ENCODE measurements around the gene SOX8. TPM values are rescaled to one million over a fixed set of nuclear protein-coding genes. Genes with fewer than 3 reads are reported as not detected.

SOX8 gene
- total RNA-seq, 1 experiment from 2014 or later = not detected

DNA sequence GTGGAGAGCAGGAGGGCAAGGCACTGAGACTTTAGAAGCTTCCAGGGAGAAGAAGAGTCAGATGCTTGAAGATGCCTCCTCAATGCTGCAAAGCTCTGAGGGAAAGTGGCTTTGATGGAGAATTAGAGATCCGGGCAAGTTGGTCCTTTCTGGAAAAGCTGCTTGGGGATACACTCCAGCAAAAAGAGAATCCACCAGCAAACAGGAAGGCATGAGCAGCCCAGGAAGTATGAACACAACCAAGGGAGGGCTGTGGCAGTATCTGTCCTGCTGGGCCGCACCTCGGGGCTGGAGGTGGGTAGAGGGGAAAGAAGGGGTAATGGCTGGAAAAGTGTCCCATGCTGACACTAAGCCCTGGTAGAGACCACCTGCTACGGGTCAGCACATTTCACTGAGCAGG is 16.1 kb upstream of the SOX8 start:
- Histone ChIP-seq H3K36me3 (ENCODE audit: low read depth) (no peaks in the 10 kb centered on the region), H3K27ac (no peak overlapping the region), H3K79me2 (ENCODE audit: low read depth) (peaks cover 8% of the 10 kb centered on the region; the same call in 1 of the 2 replicates), H3K4me2 (no peak overlapping the region), H3K4me3 (no peak overlapping the region), H3K4me1 (replicated peaks; ENCODE audit: insufficient read depth) (peaks cover 8% of the 10 kb centered on the region), H3F3A (ENCODE audit: insufficient read depth, low read depth) (peaks cover 3% of the 10 kb centered on the region; the same call in 1 of the 2 replicates), H3K27me3 (ENCODE audit: insufficient read depth, low read depth) (no peaks in the 10 kb centered on the region), H4K20me1 (ENCODE audit: insufficient read depth) (no peaks in the 10 kb centered on the region; the same call in 1 of the 2 replicates), H3K9me2 (ENCODE audit: insufficient read depth) (no peaks in the 10 kb centered on the region), H2AFZ (no peak overlapping the region), H3K9me3 (ENCODE audit: insufficient read depth, low read depth) (no peaks in the 10 kb centered on the region)
- TF ChIP-seq EZH2 (IDR thresholded peaks at IDR 0.05; ENCODE audit: low read depth) = no peak
- TF ChIP-seq, protein P1, sequence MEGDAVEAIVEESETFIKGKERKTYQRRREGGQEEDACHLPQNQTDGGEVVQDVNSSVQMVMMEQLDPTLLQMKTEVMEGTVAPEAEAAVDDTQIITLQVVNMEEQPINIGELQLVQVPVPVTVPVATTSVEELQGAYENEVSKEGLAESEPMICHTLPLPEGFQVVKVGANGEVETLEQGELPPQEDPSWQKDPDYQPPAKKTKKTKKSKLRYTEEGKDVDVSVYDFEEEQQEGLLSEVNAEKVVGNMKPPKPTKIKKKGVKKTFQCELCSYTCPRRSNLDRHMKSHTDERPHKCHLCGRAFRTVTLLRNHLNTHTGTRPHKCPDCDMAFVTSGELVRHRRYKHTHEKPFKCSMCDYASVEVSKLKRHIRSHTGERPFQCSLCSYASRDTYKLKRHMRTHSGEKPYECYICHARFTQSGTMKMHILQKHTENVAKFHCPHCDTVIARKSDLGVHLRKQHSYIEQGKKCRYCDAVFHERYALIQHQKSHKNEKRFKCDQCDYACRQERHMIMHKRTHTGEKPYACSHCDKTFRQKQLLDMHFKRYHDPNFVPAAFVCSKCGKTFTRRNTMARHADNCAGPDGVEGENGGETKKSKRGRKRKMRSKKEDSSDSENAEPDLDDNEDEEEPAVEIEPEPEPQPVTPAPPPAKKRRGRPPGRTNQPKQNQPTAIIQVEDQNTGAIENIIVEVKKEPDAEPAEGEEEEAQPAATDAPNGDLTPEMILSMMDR (conservative IDR thresholded peaks at IDR 0.05) = no peak
- no TSS peak for BruUV-seq (replicated peaks)
- intact Hi-C loops (cut with micrococcal nuclease; ENCODE audit: unreplicated experiment) = no loop called here
- ChIA-PET POLR2A (ENCODE audit: unreplicated experiment) (no interaction called here), CTCF (no interaction called here)
- DNase-seq = no peak

DNA sequence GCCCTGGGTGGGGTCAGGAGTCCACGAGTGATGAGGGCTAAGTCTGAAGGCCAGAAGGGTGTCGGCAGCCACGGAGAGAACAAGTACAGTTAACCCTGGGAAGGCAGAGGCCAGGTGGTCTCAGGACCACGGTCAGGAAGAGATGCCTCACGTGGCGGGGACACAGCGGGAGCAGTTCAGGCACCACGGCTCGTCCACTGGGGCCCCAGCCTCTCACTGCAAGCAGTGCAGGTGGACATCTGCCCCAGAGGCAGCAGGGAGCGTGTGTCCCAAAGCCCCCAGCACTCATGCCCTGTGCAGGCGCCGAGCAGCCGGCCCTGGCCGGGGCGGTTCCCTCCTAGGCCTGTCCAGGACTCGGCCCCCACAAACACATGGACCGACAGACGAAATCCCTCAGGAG is 15.5 kb upstream of the SOX8 start:
- H3K27me3 ChIP-seq (ENCODE audit: insufficient read depth, low read depth) = no peaks in the 10 kb centered on the region
- no peaks in the 10 kb centered on the region for H3K36me3 ChIP-seq (ENCODE audit: low read depth)
- BruUV-seq (replicated peaks) = no TSS peak
- H3K4me3 ChIP-seq = no peak overlapping the region
- TF ChIP-seq, protein P1 (conservative IDR thresholded peaks at IDR 0.05) = no peak
- TF ChIP-seq EZH2 (IDR thresholded peaks at IDR 0.05; ENCODE audit: low read depth) = no peak
- H4K20me1 ChIP-seq (ENCODE audit: insufficient read depth) = no peaks in the 10 kb centered on the region; the same call in 1 of the 2 replicates
- intact Hi-C loops (cut with micrococcal nuclease; ENCODE audit: unreplicated experiment) = no loop called here
- CTCF ChIA-PET = no interaction called here
- H3K9me2 ChIP-seq (ENCODE audit: insufficient read depth) = no peaks in the 10 kb centered on the region
- no peaks in the 10 kb centered on the region for H3K9me3 ChIP-seq (ENCODE audit: insufficient read depth, low read depth)
- no peak overlapping the region for H2AFZ ChIP-seq
- H3K4me1 ChIP-seq (replicated peaks; ENCODE audit: insufficient read depth) = peaks cover 8% of the 10 kb centered on the region
- no peak for DNase-seq
- peaks cover 8% of the 10 kb centered on the region; the same call in 1 of the 2 replicates for H3K79me2 ChIP-seq (ENCODE audit: low read depth)
- POLR2A ChIA-PET (ENCODE audit: unreplicated experiment) = no interaction called here
- H3F3A ChIP-seq (ENCODE audit: insufficient read depth, low read depth) = peaks cover 3% of the 10 kb centered on the region; the same call in 1 of the 2 replicates
- no peak overlapping the region for H3K27ac ChIP-seq
- no peak overlapping the region for H3K4me2 ChIP-seq

DNA sequence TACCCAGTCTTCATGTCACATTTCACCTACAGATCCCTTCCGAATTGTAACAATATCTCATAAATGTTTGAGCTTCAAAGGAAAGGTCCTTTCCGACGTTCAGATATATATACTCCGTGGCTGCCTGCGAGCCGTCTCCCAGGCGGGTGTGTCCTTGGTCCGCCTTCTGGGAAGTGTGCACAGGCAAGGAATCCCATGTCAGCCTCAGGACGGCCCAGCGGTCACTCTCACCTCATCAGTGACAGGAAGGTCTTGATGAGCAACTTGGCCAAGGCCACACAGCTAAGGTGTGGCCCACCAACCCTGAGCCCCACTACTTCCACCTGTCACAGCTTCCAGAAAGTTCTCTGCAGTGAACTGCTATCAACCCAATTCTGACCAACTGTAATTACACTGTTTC is 15.1 kb upstream of the SOX8 start:
- H3K27me3 ChIP-seq (ENCODE audit: insufficient read depth, low read depth) = peaks cover 3% of the 10 kb centered on the region; the same call in 1 of the 2 replicates
- DNase-seq = no peak
- BruUV-seq (replicated peaks) = no TSS peak
- H3K9me3 ChIP-seq (ENCODE audit: insufficient read depth, low read depth) = no peaks in the 10 kb centered on the region
- no peak overlapping the region for H3K4me3 ChIP-seq
- H3K27ac ChIP-seq = no peak overlapping the region
- peaks cover 8% of the 10 kb centered on the region for H3K4me1 ChIP-seq (replicated peaks; ENCODE audit: insufficient read depth)
- ChIA-PET CTCF (no interaction called here), POLR2A (ENCODE audit: unreplicated experiment) (no interaction called here)
- H3K4me2 ChIP-seq = no peak overlapping the region
- no peak overlapping the region for H2AFZ ChIP-seq
- no peaks in the 10 kb centered on the region for H3K9me2 ChIP-seq (ENCODE audit: insufficient read depth)
- intact Hi-C loops (cut with micrococcal nuclease; ENCODE audit: unreplicated experiment) = no loop called here
- no peaks in the 10 kb centered on the region for H3K36me3 ChIP-seq (ENCODE audit: low read depth)
- no peaks in the 10 kb centered on the region; the same call in 1 of the 2 replicates for H4K20me1 ChIP-seq (ENCODE audit: insufficient read depth)
- no peak for TF ChIP-seq EZH2 (IDR thresholded peaks at IDR 0.05; ENCODE audit: low read depth)
- TF ChIP-seq, protein P1 (conservative IDR thresholded peaks at IDR 0.05) = no peak
- peaks cover 3% of the 10 kb centered on the region; the same call in 1 of the 2 replicates for H3F3A ChIP-seq (ENCODE audit: insufficient read depth, low read depth)
- H3K79me2 ChIP-seq (ENCODE audit: low read depth) = peaks cover 8% of the 10 kb centered on the region; the same call in 1 of the 2 replicates

Data from PC-9 (cell line).